HEK293T (cell line): ENCODE data around the gene PPP4R4.

ENCODE experiments used
- ARNT ChIP-seq: fragments of 450-650 bp; IDR thresholded peaks from 2 replicates; pipeline ENCODE4 v1.6.1; 2017; ENCODE audit warnings: mild to moderate bottlenecking
- BHLHE40 ChIP-seq: fragments of 450-650 bp; IDR thresholded peaks from 2 replicates; pipeline ENCODE4 v1.6.1; 2016; ENCODE audit warnings: mild to moderate bottlenecking, moderate library complexity, borderline replicate concordance
- ELF4 ChIP-seq: fragments of 450-650 bp; IDR thresholded peaks from 2 replicates; pipeline ENCODE4 v1.6.1; 2017; ENCODE audit warnings: antibody characterized with exemption
- FOXK2 ChIP-seq: fragments of 450-650 bp; IDR thresholded peaks from 2 replicates; pipeline ENCODE4 v1.6.1; 2016; ENCODE audit warnings: mild to moderate bottlenecking
- FOXM1 ChIP-seq: fragments of 450-650 bp; IDR thresholded peaks from 2 replicates; pipeline ENCODE4 v1.6.1; 2017; ENCODE audit warnings: mild to moderate bottlenecking, borderline replicate concordance
- HDGF ChIP-seq: fragments of 450-650 bp; IDR thresholded peaks from 2 replicates; pipeline ENCODE4 v1.6.1; 2017; ENCODE audit warnings: antibody characterized with exemption, borderline replicate concordance
- SP1 ChIP-seq: fragments of 450-650 bp; IDR thresholded peaks from 2 replicates; pipeline ENCODE4 v1.6.1; 2017
- SUZ12 ChIP-seq: fragments of 450-650 bp; IDR thresholded peaks from 2 replicates; pipeline ENCODE4 v1.6.1; 2016; ENCODE audit warnings: mild to moderate bottlenecking
- TARDBP ChIP-seq: fragments of 450-650 bp; IDR thresholded peaks from 2 replicates; pipeline ENCODE4 v1.6.1; 2016
- ZNF384 ChIP-seq: fragments of 450-650 bp; IDR thresholded peaks from 2 replicates; pipeline ENCODE4 v1.6.1; 2016

GRCh38 chr14:94126419-94126677 lies 47.8 kb upstream of the PPP4R4 start:
- TF ChIP-seq ARNT (no peak), FOXK2 (no peak), SUZ12 (no peak), BHLHE40 (no peak), FOXM1 (no peak), SP1 (no peak), ZNF384 (no peak), TARDBP (no peak), ELF4 (no peak), HDGF (no peak)
